Thoracic aorta (tissue), 2 donors: ENCODE data around the gene FAM219B. TPM values are rescaled to one million over a fixed set of nuclear protein-coding genes. Genes with fewer than 3 reads are reported as not detected.
"Not testable (repeated sequence)": the region's sequence is repeated elsewhere in the genome, so short reads cannot be mapped to it uniquely, and the experiment has no call there.

ENCODE experiments used
- ATAC-seq: fragments of 150-250 bp; one replicate; pipeline ENCODE4 v1.8.0; 2017; ENCODE audit warnings: low read depth; ENCODE audit not compliant: insufficient number of reproducible peaks, low FRiP score
- DNase-seq: peaks from one replicate; pipeline ENCODE4 v3.0.0-alpha.2; 2020; ENCODE audit warnings: low spot score
- H3K27ac ChIP-seq, 2 donors: fragments of 200-600 bp; sonication (generic); 1 replicate in 1 of 2; 2 replicates in 1 of 2; pipeline ENCODE4 v1.5.1; 2016; ENCODE audit warnings: mild to moderate bottlenecking in 2 of 2, moderate library complexity in 2 of 2
- H3K27me3 ChIP-seq: fragments of 200-600 bp; sonication (generic); replicated peaks from 2 replicates; pipeline ENCODE4 v1.6.0; 2016; ENCODE audit warnings: mild to moderate bottlenecking; ENCODE audit not compliant: insufficient read depth
- H3K36me3 ChIP-seq: fragments of 200-600 bp; sonication (generic); one replicate; pipeline ENCODE4 v1.5.1; 2016
- H3K4me1 ChIP-seq, 2 donors: fragments of 200-600 bp; sonication (generic); 1 replicate in 1 of 2; 2 replicates in 1 of 2; pipeline versions ENCODE4 v1.5.1 to v1.6.0; 2016; ENCODE audit warnings: low read depth in 2 of 2, mild to moderate bottlenecking in 1 of 2; ENCODE audit not compliant: control insufficient read depth in 1 of 2
- H3K4me3 ChIP-seq: fragments of 200-600 bp; sonication (generic); 2 replicates; pipeline ENCODE4 v1.5.1; 2016; ENCODE audit warnings: mild to moderate bottlenecking
- H3K9me3 ChIP-seq: fragments of 200-600 bp; sonication (generic); 2 replicates; pipeline ENCODE4 v1.5.1; 2016
- CTCF ChIP-seq: fragments of 200-600 bp; sonication (generic); IDR thresholded peaks from one replicate; pipeline ENCODE4 v1.5.1; 2019; ENCODE audit warnings: antibody characterized with exemption
- total RNA-seq, 2 donors: library from RNA; depleted of rRNA; stranded (reverse); fragments of >200 nt; gene quantifications; one replicate each; pipeline versions ENCODE4 v1.1.0 to v1.2.3, GENCODE V29; 2016

FAM219B gene
- total RNA-seq, 2 donors from 2014 or later: 61.1 to 85.6 TPM

- Histone ChIP-seq H3K36me3 (peaks cover 11% of the 10 kb centered on the region), H3K4me1 (no peaks in the 10 kb centered on the region)
- no peak for DNase-seq
Measured at GRCh38 chr15:74928771-74929198, 22.1 kb upstream of the FAM219B start.

GRCh38 chr15:74924525-74924924 is 17.9 kb upstream of the FAM219B start:
- no peaks in the 10 kb centered on the region for H3K9me3 ChIP-seq
- H3K4me3 ChIP-seq: no peak overlapping the region
- no peaks in the 10 kb centered on the region for H3K27me3 ChIP-seq
- H3K36me3 ChIP-seq: peaks cover 31% of the 10 kb centered on the region
- TF ChIP-seq CTCF: no peak
- no peak overlapping the region for H3K27ac ChIP-seq
- DNase-seq: no peak
- ATAC-seq: no peak
- no peaks in the 10 kb centered on the region for H3K4me1 ChIP-seq

More at GRCh38 chr15:74928771-74929198, 22.1 kb upstream of the FAM219B start:
- no peak for ATAC-seq
- H3K27ac ChIP-seq: no peak overlapping the region
- no peak for TF ChIP-seq CTCF
- no peaks in the 10 kb centered on the region for H3K9me3 ChIP-seq
- no peaks in the 10 kb centered on the region for H3K27me3 ChIP-seq
- no peak overlapping the region for H3K4me3 ChIP-seq

GRCh38 chr15:74920456-74920855 is 13.8 kb upstream of the FAM219B start:
- Histone ChIP-seq H3K9me3 (no peaks in the 10 kb centered on the region), H3K36me3 (peaks cover 37% of the 10 kb centered on the region), H3K27ac (no peak overlapping the region), H3K4me1 (no peaks in the 10 kb centered on the region), H3K4me3 (no peak overlapping the region), H3K27me3 (no peaks in the 10 kb centered on the region)
- ATAC-seq (no peak), DNase-seq (no peak)
- no peak for TF ChIP-seq CTCF

GRCh38 chr15:74917676-74918075 is 11.0 kb upstream of the FAM219B start:
- Histone ChIP-seq H3K27me3 (no peaks in the 10 kb centered on the region), H3K4me3 (no peak overlapping the region), H3K27ac (no peak overlapping the region), H3K36me3 (peaks cover 26% of the 10 kb centered on the region), H3K4me1 (no peaks in the 10 kb centered on the region), H3K9me3 (no peaks in the 10 kb centered on the region)
- DNase-seq: no peak
- TF ChIP-seq CTCF: no peak
- no peak for ATAC-seq

GRCh38 chr15:74913799-74914198 is 7.1 kb upstream of the FAM219B start:
- not testable (repeated sequence) for H3K27me3 ChIP-seq, H3K4me1 ChIP-seq, H3K36me3 ChIP-seq, DNase-seq, H3K9me3 ChIP-seq, H3K4me3 ChIP-seq, ATAC-seq, H3K27ac ChIP-seq

- no peaks in the 10 kb centered on the region for H3K27me3 ChIP-seq
- H3K27ac ChIP-seq: no peak overlapping the region
- H3K9me3 ChIP-seq: no peaks in the 10 kb centered on the region
- H3K4me1 ChIP-seq: no peaks in the 10 kb centered on the region
- DNase-seq (no peak), ATAC-seq (no peak)
- no peak overlapping the region for H3K4me3 ChIP-seq
- no peak for TF ChIP-seq CTCF
- peaks cover 4% of the 10 kb centered on the region for H3K36me3 ChIP-seq
Measured at GRCh38 chr15:74913041-74913440, 6.4 kb upstream of the FAM219B start.
